Tibial nerve (tissue), 4 donors: ENCODE results near the gene APOBEC3F. TPM values are rescaled to one million over a fixed set of nuclear protein-coding genes. Genes with fewer than 3 reads are reported as not detected.

ENCODE experiments used
- DNase-seq, 2 donors: peaks; one replicate each; pipeline ENCODE4 v3.0.0-alpha.2; 2019; ENCODE audit warnings: low spot score in 2 of 2
- H3K27ac ChIP-seq, 4 donors: fragments of 200-600 bp; sonication (generic) in 3 of 4; one replicate each; pipeline ENCODE4 v1.5.1; 2017 to 2019; ENCODE audit warnings: mild to moderate bottlenecking in 1 of 4
- H3K27me3 ChIP-seq, 2 donors: fragments of 200-600 bp; sonication (generic) in 1 of 2; one replicate each; pipeline versions ENCODE4 v1.5.1 to v1.6.0; 2017 to 2019
- H3K36me3 ChIP-seq, 3 donors: fragments of 200-600 bp; sonication (generic); one replicate each; pipeline ENCODE4 v1.5.1; 2018 to 2019
- H3K4me1 ChIP-seq, 4 donors: fragments of 200-600 bp; sonication (generic) in 3 of 4; one replicate each; pipeline ENCODE4 v1.5.1; 2017 to 2019
- H3K4me3 ChIP-seq, 4 donors: fragments of 200-600 bp; sonication (generic) in 3 of 4; one replicate each; pipeline ENCODE4 v1.5.1; 2017 to 2019; ENCODE audit warnings: mild to moderate bottlenecking in 1 of 4, moderate library complexity in 1 of 4
- H3K9me3 ChIP-seq, 4 donors: fragments of 200-600 bp; sonication (generic) in 3 of 4; one replicate each; pipeline ENCODE4 v1.5.1; 2017 to 2019
- EP300 ChIP-seq, 2 donors: sonication (generic); formaldehyde crosslinking; IDR thresholded peaks; one replicate each; pipeline ENCODE4 v1.6.1; 2017; ENCODE audit warnings: antibody characterized with exemption in 2 of 2, mild to moderate bottlenecking in 1 of 2
- POLR2A ChIP-seq, 2 donors: fragments of 450-650 bp; IDR thresholded peaks; one replicate each; pipeline ENCODE4 v1.6.1; 2017; ENCODE audit warnings: antibody characterized with exemption in 2 of 2, mild to moderate bottlenecking in 2 of 2, moderate library complexity in 2 of 2
- WGBS, 2 donors: methylation state at CpG; one replicate each; pipeline ENCODE4 v1.1.5; 2018; 5-methylcytosine and 5-hydroxymethylcytosine counted together
- total RNA-seq, 4 donors: library from RNA; depleted of rRNA; stranded (reverse); fragments of >200 nt; gene quantifications; one replicate each; pipeline ENCODE4 v1.1.0, GENCODE V29; 2016
- TF ChIP-seq, protein P1 (sequence below), 5 experiments: fragments of 200-600 bp in 3 of 5; fragments of 450-650 bp in 2 of 5; sonication (generic) in 3 of 5; IDR thresholded peaks; one replicate each; pipeline ENCODE4 v1.5.1; 2016 to 2019; ENCODE audit warnings: antibody characterized with exemption in 5 of 5, mild to moderate bottlenecking in 3 of 5, moderate library complexity in 2 of 5

APOBEC3F gene
- total RNA-seq, 4 donors from 2014 or later = 3.5 to 7.8 (median 5.2) TPM

DNA sequence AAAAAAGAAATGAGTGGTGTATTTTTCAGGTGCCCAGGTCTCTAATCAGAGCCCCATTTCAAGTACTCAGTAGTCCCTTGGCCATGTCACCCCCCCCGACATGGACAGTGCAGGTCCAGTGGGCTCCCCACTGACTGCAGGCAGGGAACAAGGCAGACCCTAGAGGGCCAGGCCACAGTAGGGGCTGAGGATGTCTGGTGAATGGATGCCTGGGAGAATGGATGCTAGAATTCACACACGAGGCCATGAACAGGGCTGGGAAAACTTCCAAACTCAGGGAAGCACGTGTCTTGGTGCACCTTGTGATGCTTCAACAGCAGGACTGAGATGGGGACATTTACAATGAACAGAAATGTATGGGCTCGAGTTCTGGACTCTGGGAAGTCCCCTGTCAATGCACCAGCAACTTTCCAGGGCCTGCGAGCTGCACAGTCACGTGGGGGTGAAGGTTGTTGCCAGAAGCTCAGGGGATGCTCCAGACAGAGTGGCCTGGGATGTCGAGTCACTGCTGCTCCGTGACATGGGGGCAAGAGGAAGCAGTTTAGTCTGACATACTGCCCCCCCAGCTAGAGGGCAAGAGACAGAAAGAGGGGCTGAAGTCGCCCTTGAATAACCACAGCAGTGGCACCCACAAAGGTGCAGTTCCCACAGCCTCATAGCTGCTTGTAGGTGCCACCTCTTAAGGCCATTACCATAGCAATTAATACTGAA, 39.5 kb downstream of the APOBEC3F start:
- H3K4me1 ChIP-seq = peaks cover 0 to 14% (median 11%) of the 10 kb centered on the region in 4 donors
- no peak for DNase-seq
- WGBS, 2 donors = 85 to 87% methylated on average over 8 to 9 of the region's 9 CpGs
- TF ChIP-seq, protein P1, sequence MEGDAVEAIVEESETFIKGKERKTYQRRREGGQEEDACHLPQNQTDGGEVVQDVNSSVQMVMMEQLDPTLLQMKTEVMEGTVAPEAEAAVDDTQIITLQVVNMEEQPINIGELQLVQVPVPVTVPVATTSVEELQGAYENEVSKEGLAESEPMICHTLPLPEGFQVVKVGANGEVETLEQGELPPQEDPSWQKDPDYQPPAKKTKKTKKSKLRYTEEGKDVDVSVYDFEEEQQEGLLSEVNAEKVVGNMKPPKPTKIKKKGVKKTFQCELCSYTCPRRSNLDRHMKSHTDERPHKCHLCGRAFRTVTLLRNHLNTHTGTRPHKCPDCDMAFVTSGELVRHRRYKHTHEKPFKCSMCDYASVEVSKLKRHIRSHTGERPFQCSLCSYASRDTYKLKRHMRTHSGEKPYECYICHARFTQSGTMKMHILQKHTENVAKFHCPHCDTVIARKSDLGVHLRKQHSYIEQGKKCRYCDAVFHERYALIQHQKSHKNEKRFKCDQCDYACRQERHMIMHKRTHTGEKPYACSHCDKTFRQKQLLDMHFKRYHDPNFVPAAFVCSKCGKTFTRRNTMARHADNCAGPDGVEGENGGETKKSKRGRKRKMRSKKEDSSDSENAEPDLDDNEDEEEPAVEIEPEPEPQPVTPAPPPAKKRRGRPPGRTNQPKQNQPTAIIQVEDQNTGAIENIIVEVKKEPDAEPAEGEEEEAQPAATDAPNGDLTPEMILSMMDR (IDR thresholded peaks at IDR 0.05) = no peak
- TF ChIP-seq EP300 (IDR thresholded peaks at IDR 0.05) = no peak
- TF ChIP-seq POLR2A (IDR thresholded peaks at IDR 0.05) = no peak
- peaks cover 0 to 29% (median 0%) of the 10 kb centered on the region in 3 donors for H3K36me3 ChIP-seq
- H3K4me3 ChIP-seq = no peak overlapping the region
- H3K27ac ChIP-seq = no peak overlapping the region
- H3K9me3 ChIP-seq = no peaks in the 10 kb centered on the region
- H3K27me3 ChIP-seq = no peaks in the 10 kb centered on the region

DNA sequence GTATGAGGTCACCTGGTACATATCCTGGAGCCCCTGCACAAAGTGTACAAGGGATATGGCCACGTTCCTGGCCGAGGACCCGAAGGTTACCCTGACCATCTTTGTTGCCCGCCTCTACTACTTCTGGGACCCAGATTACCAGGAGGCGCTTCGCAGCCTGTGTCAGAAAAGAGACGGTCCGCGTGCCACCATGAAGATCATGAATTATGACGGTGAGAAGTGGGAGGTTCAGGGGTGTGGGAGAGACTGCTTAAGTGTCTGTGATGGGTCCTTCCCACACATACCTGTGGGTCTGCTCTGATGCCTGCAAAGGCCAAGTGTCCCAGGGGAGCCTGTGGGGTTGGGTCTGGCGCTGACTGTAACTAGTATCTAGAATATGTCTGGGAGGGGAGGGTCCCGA, 40.4 kb downstream of the APOBEC3F start:
- Histone ChIP-seq H3K27ac (no peak overlapping the region), H3K27me3 (no peaks in the 10 kb centered on the region), H3K4me1 (peaks cover 0 to 14% (median 11%) of the 10 kb centered on the region in 4 donors), H3K36me3 (peaks cover 0 to 29% (median 0%) of the 10 kb centered on the region in 3 donors), H3K9me3 (no peaks in the 10 kb centered on the region), H3K4me3 (no peak overlapping the region)
- TF ChIP-seq, protein P1 (IDR thresholded peaks at IDR 0.05) = no peak
- no peak for TF ChIP-seq EP300 (IDR thresholded peaks at IDR 0.05)
- no peak for TF ChIP-seq POLR2A (IDR thresholded peaks at IDR 0.05)
- no peak for DNase-seq
- 88% methylated on average over 12 of the region's 12 CpGs for WGBS, 2 donors

DNA sequence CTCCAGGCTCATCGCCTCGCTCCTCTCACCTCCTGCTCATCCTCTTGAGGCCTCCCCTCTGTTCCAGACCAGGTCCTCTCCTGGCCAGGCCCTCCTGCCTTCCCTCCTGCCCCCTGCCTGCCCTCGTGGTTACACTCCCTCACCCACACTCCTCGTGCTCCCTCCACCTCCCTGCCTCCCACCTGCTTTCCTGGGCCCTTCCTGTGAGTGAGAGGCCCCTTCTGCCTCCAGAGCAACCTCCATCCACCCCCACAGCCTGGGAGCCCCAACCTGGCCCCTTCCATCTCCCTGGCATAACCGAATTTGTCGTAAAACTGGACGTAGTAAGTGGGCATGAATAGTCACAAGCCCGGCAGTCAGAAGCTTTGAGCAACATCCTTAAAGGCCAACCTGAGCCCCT, 40.9 kb downstream of the APOBEC3F start:
- no peaks in the 10 kb centered on the region for H3K9me3 ChIP-seq
- peaks cover 0 to 33% (median 0%) of the 10 kb centered on the region in 3 donors for H3K36me3 ChIP-seq
- H3K27me3 ChIP-seq = no peaks in the 10 kb centered on the region
- H3K4me3 ChIP-seq = no peak overlapping the region
- H3K4me1 ChIP-seq = peaks cover 0 to 14% (median 11%) of the 10 kb centered on the region in 4 donors
- H3K27ac ChIP-seq = no peak overlapping the region
- TF ChIP-seq, protein P1 (IDR thresholded peaks at IDR 0.05) = no peak
- TF ChIP-seq EP300 (IDR thresholded peaks at IDR 0.05) (no peak), POLR2A (IDR thresholded peaks at IDR 0.05) (no peak)
- no peak for DNase-seq
- WGBS, 2 donors = 67 to 70% methylated on average over 8 of the region's 8 CpGs

DNA sequence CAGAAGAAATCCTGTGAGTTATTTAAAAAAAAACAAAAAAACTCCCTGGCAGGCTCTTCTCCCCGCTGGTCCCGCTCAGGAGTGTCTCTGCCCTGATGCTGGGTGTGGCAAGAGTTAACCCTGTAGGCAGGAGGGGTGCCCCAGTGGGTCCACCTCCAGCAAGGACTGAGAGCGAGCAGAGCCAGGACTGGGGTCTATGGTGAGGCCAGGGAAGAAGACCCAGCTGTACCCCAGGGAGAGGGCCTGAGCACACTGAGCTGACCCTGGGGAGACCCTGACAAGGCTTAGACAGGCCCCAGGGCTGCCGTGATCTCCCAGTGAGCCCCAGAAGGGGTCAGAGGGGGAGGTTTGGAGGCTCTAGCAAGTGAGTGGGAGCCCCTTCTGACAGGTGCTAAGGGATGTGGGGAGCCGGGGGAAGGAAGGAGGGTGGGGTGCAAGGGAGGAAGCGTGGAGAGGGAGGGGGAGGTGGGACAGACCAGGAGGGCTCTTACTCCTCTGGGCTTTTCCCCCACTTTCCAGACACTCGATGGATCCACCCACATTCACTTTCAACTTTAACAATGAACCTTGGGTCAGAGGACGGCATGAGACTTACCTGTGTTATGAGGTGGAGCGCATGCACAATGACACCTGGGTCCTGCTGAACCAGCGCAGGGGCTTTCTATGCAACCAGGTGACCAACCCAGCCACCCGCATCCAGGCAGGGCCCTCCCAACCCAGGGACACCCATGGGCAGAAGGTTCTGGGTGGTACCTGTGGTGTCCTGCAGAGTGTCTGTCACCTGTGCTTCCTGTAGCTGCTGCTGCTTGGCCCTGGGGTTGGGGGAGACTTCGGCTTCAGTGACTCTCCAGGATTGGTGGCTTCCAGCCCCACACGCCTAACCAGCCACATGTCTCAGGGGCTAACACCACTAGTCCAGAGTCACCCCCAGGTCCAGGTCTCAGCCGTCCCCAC, 42.8 kb downstream of the APOBEC3F start:
- H3K4me3 ChIP-seq = no peak overlapping the region
- TF ChIP-seq, protein P1 (IDR thresholded peaks at IDR 0.05) = no peak
- TF ChIP-seq EP300 (IDR thresholded peaks at IDR 0.05) (no peak), POLR2A (IDR thresholded peaks at IDR 0.05) (no peak)
- H3K36me3 ChIP-seq = peaks cover 0 to 43% (median 0%) of the 10 kb centered on the region in 3 donors
- H3K9me3 ChIP-seq = no peaks in the 10 kb centered on the region
- no peak overlapping the region for H3K27ac ChIP-seq
- DNase-seq = no peak
- WGBS, 2 donors = 76 to 77% methylated on average over 12 to 13 of the region's 14 CpGs
- H3K4me1 ChIP-seq = peaks cover 0 to 7% (median under 1%) of the 10 kb centered on the region in 4 donors
- no peaks in the 10 kb centered on the region for H3K27me3 ChIP-seq
